WI38 (cell line): ENCODE measurements around the gene CFAP298.
"Not testable (repeated sequence)": the region's sequence is repeated elsewhere in the genome, so short reads cannot be mapped to it uniquely, and the experiment has no call there.

ENCODE experiments used
- H3K4me3 ChIP-seq: 2 replicates; pipeline ENCODE4 v1.5.1; 2011; ENCODE audit warnings: low read depth, mild to moderate bottlenecking, control low read depth, low read length
- CTCF ChIP-seq: IDR thresholded peaks from 2 replicates; pipeline ENCODE4 v1.5.1; 2012; ENCODE audit warnings: low read depth, mild to moderate bottlenecking, control low read depth, low read length

Gene CFAP298

GRCh38 chr21:32612075-32612998 is at the start of gene CFAP298:
Gene CFAP298 (minus strand): TSS chr21:32612377. CDS start chr21:32612243, 134 bp downstream.
- TF ChIP-seq CTCF = no peak
- peak within 1 kb of the TSS; percentile 95 for H3K4me3 ChIP-seq

- H3K4me3 ChIP-seq = not testable (repeated sequence)
Measured at GRCh38 chr21:32661026-32661782, 49.0 kb upstream of the CFAP298 start.

- no peak overlapping the region for H3K4me3 ChIP-seq
- no peak for TF ChIP-seq CTCF
Measured at GRCh38 chr21:32658524-32658923, 46.3 kb upstream of the CFAP298 start.

GRCh38 chr21:32653326-32653901 is 41.2 kb upstream of the CFAP298 start:
- 0 out of 2 replicates have a peak, but pooled peaks have one; percentile 23 for TF ChIP-seq CTCF
- H3K4me3 ChIP-seq = no peak overlapping the region

- H3K4me3 ChIP-seq = no peak overlapping the region
- no peak for TF ChIP-seq CTCF
Measured at GRCh38 chr21:32648165-32648564, 36.0 kb upstream of the CFAP298 start.

- no peak overlapping the region for H3K4me3 ChIP-seq
- TF ChIP-seq CTCF = no peak
Measured at GRCh38 chr21:32645261-32646182, 33.3 kb upstream of the CFAP298 start.
